Memory B cell (primary cell): ENCODE results near the gene RNF144A.

ENCODE experiments used
- ATAC-seq: fragments of 150-1000 bp; cut with Tn5 transposase; 2 replicates; pipeline ENCODE4 v1.10.0; 2021; ENCODE audit warnings: low read depth, mild to moderate bottlenecking, moderate library complexity
- DNase-seq, 2 donors: peaks; one replicate each; pipeline ENCODE4 v3.0.0; 2022; ENCODE audit warnings: low spot score in 2 of 2
- H3K27ac Mint-ChIP-seq: one replicate; pipeline ENCODE4 v1.8.0; 2022; ENCODE audit warnings: mild to moderate bottlenecking, moderate library complexity, mixed read lengths
- H3K27me3 Mint-ChIP-seq: one replicate; pipeline ENCODE4 v1.8.0; 2022; ENCODE audit warnings: mixed read lengths
- H3K36me3 Mint-ChIP-seq: one replicate; pipeline ENCODE4 v1.8.0; 2022; ENCODE audit warnings: mild to moderate bottlenecking, mixed read lengths
- H3K4me1 Mint-ChIP-seq: one replicate; pipeline ENCODE4 v1.8.0; 2022; ENCODE audit warnings: mixed read lengths
- H3K4me3 Mint-ChIP-seq: one replicate; pipeline ENCODE4 v1.8.0; 2022; ENCODE audit warnings: mild to moderate bottlenecking, moderate library complexity, mixed read lengths
- H3K9me3 Mint-ChIP-seq: one replicate; pipeline ENCODE4 v1.8.0; 2022; ENCODE audit warnings: mixed read lengths

RNF144A gene

GRCh38 chr2:6916224-6916623 lies 988 bp upstream of the RNF144A start:
- Mint-ChIP-seq H3K4me3 (peak overlapping the region; percentile 71), H3K36me3 (no peaks in the 10 kb centered on the region), H3K4me1 (peaks cover 2% of the 10 kb centered on the region), H3K27me3 (peaks cover under 1% of the 10 kb centered on the region), H3K27ac (no peak overlapping the region), H3K9me3 (no peaks in the 10 kb centered on the region)
- ATAC-seq (no peak), DNase-seq (no peak)

GRCh38 chr2:6916736-6917070 lies 509 bp upstream of the RNF144A start:
- H3K36me3 Mint-ChIP-seq, result no peaks in the 10 kb centered on the region
- H3K4me3 Mint-ChIP-seq, result peak overlapping the region; percentile 71
- no peak for ATAC-seq
- no peak overlapping the region for H3K27ac Mint-ChIP-seq
- H3K4me1 Mint-ChIP-seq, result no peaks in the 10 kb centered on the region
- peaks cover 2% of the 10 kb centered on the region for H3K27me3 Mint-ChIP-seq
- no peak for DNase-seq
- H3K9me3 Mint-ChIP-seq, result no peaks in the 10 kb centered on the region

GRCh38 chr2:6917761-6918421 lies 679 bp downstream of the RNF144A start:
- Mint-ChIP-seq H3K4me1 (no peaks in the 10 kb centered on the region), H3K36me3 (no peaks in the 10 kb centered on the region), H3K4me3 (peak overlapping the region; percentile 61), H3K27ac (no peak overlapping the region), H3K27me3 (peaks cover 2% of the 10 kb centered on the region), H3K9me3 (no peaks in the 10 kb centered on the region)
- ATAC-seq (peak; percentile 16), DNase-seq (peak in 1 of 2 donors; percentile 26)

DNA sequence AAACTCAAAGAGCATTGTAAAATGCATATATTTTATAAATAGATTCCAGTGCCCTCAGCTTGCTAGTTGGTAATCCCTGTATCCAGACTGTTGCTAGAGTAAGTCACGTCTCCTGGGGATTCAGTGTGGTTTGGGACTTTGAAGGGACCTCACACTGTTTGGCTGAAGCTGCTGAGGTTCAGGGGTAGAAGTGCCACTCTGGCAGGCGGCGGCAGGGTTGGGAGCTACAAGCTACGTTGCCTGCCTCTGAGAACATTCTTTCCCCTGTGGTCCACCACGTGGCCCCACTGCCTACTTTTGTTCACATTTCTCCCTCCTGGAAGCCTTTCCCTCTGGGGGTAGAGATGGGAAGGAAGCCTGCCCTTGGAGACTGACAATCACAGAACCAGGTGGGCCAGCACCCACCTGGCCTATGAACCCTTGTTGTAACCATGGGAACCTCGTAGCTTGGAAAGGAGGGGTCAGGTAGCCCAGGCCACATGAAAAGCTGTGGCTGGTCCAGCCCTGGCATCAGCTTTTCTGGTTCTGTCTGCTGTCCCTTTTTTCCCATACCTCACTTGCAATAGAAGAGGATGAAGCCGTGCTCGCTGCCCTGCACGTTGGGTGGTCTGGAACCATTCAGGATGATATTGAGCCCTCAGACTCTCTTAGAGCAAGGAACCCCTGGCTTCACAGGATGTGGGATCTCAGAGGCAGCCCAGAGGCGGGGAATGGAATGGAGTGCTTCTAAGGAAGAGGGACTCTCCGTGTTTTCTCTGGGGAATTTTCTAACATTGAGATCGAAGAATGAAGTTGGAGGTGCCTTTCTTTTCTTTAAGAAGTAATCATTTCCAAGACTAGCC lies 2.9 kb downstream of the RNF144A start:
- no peaks in the 10 kb centered on the region for H3K36me3 Mint-ChIP-seq
- DNase-seq (no peak), ATAC-seq (no peak)
- no peak overlapping the region for H3K27ac Mint-ChIP-seq
- H3K9me3 Mint-ChIP-seq, result no peaks in the 10 kb centered on the region
- H3K27me3 Mint-ChIP-seq, result peaks cover 2% of the 10 kb centered on the region
- H3K4me1 Mint-ChIP-seq, result peaks cover 3% of the 10 kb centered on the region
- H3K4me3 Mint-ChIP-seq, result no peak overlapping the region

DNA sequence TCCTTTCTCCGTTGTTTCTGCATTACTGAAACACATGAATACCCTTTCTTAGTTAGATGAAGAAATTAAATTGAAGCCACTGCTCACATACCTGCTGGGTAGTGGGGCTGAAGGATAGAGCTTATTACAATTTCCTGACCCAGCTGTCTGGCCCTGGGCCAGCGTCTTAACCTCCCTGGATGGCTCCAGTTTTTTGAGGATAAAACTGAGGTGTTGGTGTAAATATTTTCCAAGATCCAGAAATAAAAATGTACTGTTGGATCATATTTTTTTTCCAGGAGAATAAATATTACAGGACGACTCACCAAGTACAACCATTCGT lies 3.5 kb downstream of the RNF144A start:
- peaks cover 3% of the 10 kb centered on the region for H3K4me1 Mint-ChIP-seq
- no peak for DNase-seq
- H3K27me3 Mint-ChIP-seq, result peaks cover 2% of the 10 kb centered on the region
- H3K36me3 Mint-ChIP-seq, result no peaks in the 10 kb centered on the region
- no peaks in the 10 kb centered on the region for H3K9me3 Mint-ChIP-seq
- ATAC-seq, result no peak
- no peak overlapping the region for H3K27ac Mint-ChIP-seq
- no peak overlapping the region for H3K4me3 Mint-ChIP-seq

DNA sequence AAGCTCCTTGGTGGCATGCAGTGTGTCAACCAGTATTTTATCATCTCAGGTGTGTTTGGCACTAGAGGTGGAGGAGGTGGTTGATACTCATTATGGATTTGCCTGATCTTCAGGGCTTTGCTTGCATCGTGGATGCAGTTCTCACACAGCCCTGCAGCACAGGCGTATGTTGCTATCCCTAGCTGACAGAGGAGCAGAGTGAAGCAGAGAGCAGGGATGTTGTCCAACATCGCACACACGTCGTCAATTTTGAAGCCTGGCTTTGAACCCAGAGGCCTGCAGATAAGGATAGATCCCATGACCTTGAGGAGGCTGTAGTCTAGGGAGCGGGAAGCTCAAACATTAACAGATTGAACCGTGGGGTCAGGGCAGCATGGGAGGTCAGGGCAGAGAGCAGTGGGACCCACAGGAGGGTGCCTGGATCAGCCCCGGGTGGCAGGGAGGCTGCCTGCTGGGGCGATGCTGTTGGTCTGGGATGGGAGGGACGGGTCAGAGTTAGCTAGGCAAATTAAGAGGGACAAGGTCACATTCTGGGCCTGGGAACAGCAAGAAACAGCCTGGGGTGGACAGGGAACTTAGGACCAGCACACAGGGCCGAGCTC lies 4.2 kb downstream of the RNF144A start:
- peaks cover 2% of the 10 kb centered on the region for H3K27me3 Mint-ChIP-seq
- H3K36me3 Mint-ChIP-seq, result no peaks in the 10 kb centered on the region
- no peaks in the 10 kb centered on the region for H3K9me3 Mint-ChIP-seq
- no peak overlapping the region for H3K27ac Mint-ChIP-seq
- ATAC-seq, result no peak
- no peak overlapping the region for H3K4me3 Mint-ChIP-seq
- peaks cover 3% of the 10 kb centered on the region for H3K4me1 Mint-ChIP-seq
- no peak for DNase-seq

- Mint-ChIP-seq H3K36me3 (no peaks in the 10 kb centered on the region), H3K4me1 (peaks cover 3% of the 10 kb centered on the region)
Measured at GRCh38 chr2:6922201-6922656, 5.0 kb downstream of the RNF144A start.

DNA sequence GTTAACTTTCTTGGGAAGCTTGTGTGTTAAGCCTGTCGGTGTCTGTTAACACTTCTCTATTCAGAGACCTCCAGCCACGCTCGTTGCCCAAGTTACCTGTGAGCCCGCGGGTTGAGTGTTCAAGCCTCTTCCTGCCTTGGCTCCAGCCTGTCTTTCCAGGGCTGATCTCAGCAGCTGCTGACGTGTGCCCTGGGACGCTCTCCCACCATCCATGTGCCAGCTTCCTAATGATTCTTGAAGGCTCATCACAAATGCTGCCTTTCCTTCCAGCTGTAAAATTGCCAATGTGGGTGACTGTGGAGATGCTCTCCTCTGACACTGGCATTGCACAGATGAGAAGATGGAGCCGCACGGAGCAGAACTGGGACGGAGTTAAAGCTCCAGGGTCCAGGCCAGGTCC lies 6.1 kb downstream of the RNF144A start:
- no peak overlapping the region for H3K4me3 Mint-ChIP-seq
- ATAC-seq (no peak), DNase-seq (no peak)
- H3K4me1 Mint-ChIP-seq, result peaks cover 3% of the 10 kb centered on the region
- peaks cover 2% of the 10 kb centered on the region for H3K36me3 Mint-ChIP-seq
- peaks cover 1% of the 10 kb centered on the region for H3K9me3 Mint-ChIP-seq
- H3K27me3 Mint-ChIP-seq, result peaks cover 2% of the 10 kb centered on the region
- H3K27ac Mint-ChIP-seq, result no peak overlapping the region

More at GRCh38 chr2:6922201-6922656, 5.0 kb downstream of the RNF144A start:
- no peak overlapping the region for H3K27ac Mint-ChIP-seq
- H3K4me3 Mint-ChIP-seq, result no peak overlapping the region
- no peaks in the 10 kb centered on the region for H3K9me3 Mint-ChIP-seq
- ATAC-seq, result no peak
- peaks cover 2% of the 10 kb centered on the region for H3K27me3 Mint-ChIP-seq
- DNase-seq, result no peak

GRCh38 chr2:6924101-6924923 lies 7.1 kb downstream of the RNF144A start:
- no peak for ATAC-seq
- DNase-seq, result no peak
- H3K36me3 Mint-ChIP-seq, result peaks cover 3% of the 10 kb centered on the region
- no peak overlapping the region for H3K4me3 Mint-ChIP-seq
- peaks cover 1% of the 10 kb centered on the region for H3K9me3 Mint-ChIP-seq
- H3K27ac Mint-ChIP-seq, result peak overlapping the region; percentile 2
- peaks cover 2% of the 10 kb centered on the region for H3K27me3 Mint-ChIP-seq
- peaks cover 3% of the 10 kb centered on the region for H3K4me1 Mint-ChIP-seq

DNA sequence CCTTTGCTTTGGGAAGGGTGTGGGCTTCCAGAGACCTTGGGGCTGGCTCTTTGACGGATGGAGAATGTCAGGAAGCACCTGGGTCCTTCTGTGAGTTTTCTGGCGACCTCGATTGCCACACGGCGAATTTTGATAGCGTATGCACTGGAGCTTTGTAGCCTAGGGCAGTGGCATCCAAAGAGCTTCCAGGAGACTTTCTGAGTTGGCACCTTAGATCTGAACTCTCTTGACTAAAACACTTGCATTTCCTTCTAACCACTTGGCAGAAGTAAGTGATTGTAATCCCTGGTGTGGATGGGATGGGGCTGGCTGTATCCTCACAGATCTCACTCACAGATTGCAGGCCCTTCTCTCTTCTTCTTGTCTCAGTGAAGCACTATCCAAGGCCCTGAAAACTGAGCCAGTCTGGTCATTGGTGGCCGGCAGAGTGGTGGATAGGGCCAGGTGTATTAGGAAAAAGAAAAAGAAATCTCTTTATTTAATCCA lies 7.8 kb downstream of the RNF144A start:
- Mint-ChIP-seq H3K27me3 (peaks cover 2% of the 10 kb centered on the region), H3K4me1 (peaks cover 3% of the 10 kb centered on the region), H3K27ac (no peak overlapping the region), H3K36me3 (peaks cover 3% of the 10 kb centered on the region), H3K9me3 (peaks cover 1% of the 10 kb centered on the region), H3K4me3 (no peak overlapping the region)
- ATAC-seq, result no peak
- DNase-seq, result no peak

GRCh38 chr2:6926071-6926732 lies 9.0 kb downstream of the RNF144A start:
- no peak overlapping the region for H3K4me3 Mint-ChIP-seq
- ATAC-seq, result no peak
- H3K4me1 Mint-ChIP-seq, result peaks cover 3% of the 10 kb centered on the region
- H3K36me3 Mint-ChIP-seq, result peaks cover 3% of the 10 kb centered on the region
- peaks cover 1% of the 10 kb centered on the region for H3K27me3 Mint-ChIP-seq
- no peak overlapping the region for H3K27ac Mint-ChIP-seq
- no peak for DNase-seq
- peaks cover 1% of the 10 kb centered on the region for H3K9me3 Mint-ChIP-seq

- DNase-seq, result no peak
- Mint-ChIP-seq H3K9me3 (peaks cover 1% of the 10 kb centered on the region), H3K4me1 (peaks cover 3% of the 10 kb centered on the region), H3K27me3 (no peaks in the 10 kb centered on the region), H3K36me3 (peaks cover 3% of the 10 kb centered on the region), H3K4me3 (no peak overlapping the region), H3K27ac (no peak overlapping the region)
- ATAC-seq, result no peak
Measured at GRCh38 chr2:6927186-6927585, 10.0 kb downstream of the RNF144A start.

GRCh38 chr2:6927753-6928152 lies 10.5 kb downstream of the RNF144A start:
- DNase-seq, result no peak
- Mint-ChIP-seq H3K4me1 (peaks cover 3% of the 10 kb centered on the region), H3K27ac (no peak overlapping the region), H3K9me3 (peaks cover 1% of the 10 kb centered on the region), H3K27me3 (no peaks in the 10 kb centered on the region), H3K36me3 (peaks cover 3% of the 10 kb centered on the region), H3K4me3 (no peak overlapping the region)
- ATAC-seq, result no peak
